ENCODE measurements around the gene ENDOU.
A peak's percentile ranks its signal among the peaks of the same experiment; 100 is the strongest.

The ENDOU gene

GRCh38 chr12:47722941-47723631, 2.2 kb downstream of the ENDOU start:
- no peak for TF ChIP-seq CTCF (conservative IDR thresholded peaks at IDR 0.05)
- H3K27ac ChIP-seq, result no peak overlapping the region; the same call in 1 of the 2 replicates

- H3K27ac ChIP-seq, result peak overlapping the region; percentile 1; the same call in 1 of the 2 replicates
- no peak for TF ChIP-seq CTCF (conservative IDR thresholded peaks at IDR 0.05)
Measured at GRCh38 chr12:47722136-47722834, 3.0 kb downstream of the ENDOU start.

- TF ChIP-seq CTCF (conservative IDR thresholded peaks at IDR 0.05), result no peak
- H3K27ac ChIP-seq, result no peak overlapping the region
Measured at GRCh38 chr12:47721431-47721973, 3.8 kb downstream of the ENDOU start.

- no peak for TF ChIP-seq CTCF (conservative IDR thresholded peaks at IDR 0.05)
- H3K27ac ChIP-seq, result peak overlapping the region; percentile 61; the same call in 1 of the 2 replicates
Measured at GRCh38 chr12:47718531-47718930, 6.8 kb downstream of the ENDOU start.

- peak overlapping the region; percentile 61 for H3K27ac ChIP-seq
Measured at GRCh38 chr12:47717443-47718193, 7.7 kb downstream of the ENDOU start.

GRCh38 chr12:47717046-47717442, 8.2 kb downstream of the ENDOU start:
- peak overlapping the region; percentile 61 for H3K27ac ChIP-seq
- TF ChIP-seq CTCF (conservative IDR thresholded peaks at IDR 0.05), result no peak

More at GRCh38 chr12:47717443-47718193, 7.7 kb downstream of the ENDOU start:
- TF ChIP-seq CTCF (conservative IDR thresholded peaks at IDR 0.05), result peak; percentile 97

Measured in VCaP (cell line).